Choroid plexus epithelial cell (primary cell): ENCODE measurements around the gene CCDC201.

Experiments used
- DNase-seq: peaks from one replicate; pipeline ENCODE4 v3.0.0-alpha.2; 2010; ENCODE audit warnings: low read depth
- H3K4me3 ChIP-seq: 2 replicates; pipeline ENCODE4 v1.5.1; 2011; ENCODE audit warnings: low read depth, mild to moderate bottlenecking, control low read depth, low read length, moderate library complexity
- CTCF ChIP-seq: conservative IDR thresholded peaks from 2 replicates; pipeline ENCODE4 v1.5.1; 2011; ENCODE audit warnings: low read depth, mild to moderate bottlenecking, control low read depth, inconsistent platforms, low read length, moderate library complexity

Gene CCDC201

DNA sequence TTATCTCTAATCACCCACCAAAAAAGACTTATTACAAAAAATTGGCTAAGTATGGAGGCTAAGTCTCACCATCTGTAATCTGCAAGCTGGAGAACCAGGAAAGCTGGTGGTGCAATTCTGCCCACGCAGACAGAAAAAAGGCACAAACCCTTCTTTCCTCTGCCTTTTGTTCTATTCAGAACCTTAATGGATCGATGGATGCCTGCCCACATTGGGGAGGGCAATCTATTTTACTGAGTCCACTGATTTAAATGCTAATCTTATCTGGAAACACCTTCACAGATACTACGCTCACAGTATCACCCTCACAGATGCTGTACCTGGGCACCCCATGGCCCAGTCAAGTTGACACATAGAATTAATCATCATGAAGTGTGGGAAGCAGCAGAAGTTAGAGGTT is 38.0 kb upstream of the CCDC201 start:
- no peak for TF ChIP-seq CTCF
- no peak overlapping the region for H3K4me3 ChIP-seq
- DNase-seq: no peak

DNA sequence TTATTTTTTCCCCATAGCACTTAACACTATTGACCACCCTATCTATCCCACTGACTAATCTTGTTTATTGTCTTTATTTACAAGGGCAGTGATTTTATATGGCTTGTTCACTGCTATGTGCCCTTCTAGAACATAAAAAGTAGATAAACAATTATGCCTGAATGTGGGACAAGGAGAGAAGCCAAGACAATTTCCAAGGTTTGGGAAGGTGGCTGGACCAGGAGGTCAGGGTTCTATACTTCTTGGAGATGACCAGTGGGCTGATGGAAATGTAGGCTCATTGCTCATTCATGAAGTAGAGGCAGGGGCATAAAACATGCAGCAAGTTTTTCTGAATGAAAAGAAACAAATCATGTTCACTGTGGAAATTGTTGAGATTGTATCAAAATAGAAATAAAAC is 36.7 kb upstream of the CCDC201 start:
- TF ChIP-seq CTCF: no peak
- no peak overlapping the region for H3K4me3 ChIP-seq
- no peak for DNase-seq

GRCh38 chr7:45902820-45903219 is 29.9 kb upstream of the CCDC201 start:
- no peak overlapping the region for H3K4me3 ChIP-seq
- DNase-seq: peak; percentile 11
- peak; percentile 36 for TF ChIP-seq CTCF

DNA sequence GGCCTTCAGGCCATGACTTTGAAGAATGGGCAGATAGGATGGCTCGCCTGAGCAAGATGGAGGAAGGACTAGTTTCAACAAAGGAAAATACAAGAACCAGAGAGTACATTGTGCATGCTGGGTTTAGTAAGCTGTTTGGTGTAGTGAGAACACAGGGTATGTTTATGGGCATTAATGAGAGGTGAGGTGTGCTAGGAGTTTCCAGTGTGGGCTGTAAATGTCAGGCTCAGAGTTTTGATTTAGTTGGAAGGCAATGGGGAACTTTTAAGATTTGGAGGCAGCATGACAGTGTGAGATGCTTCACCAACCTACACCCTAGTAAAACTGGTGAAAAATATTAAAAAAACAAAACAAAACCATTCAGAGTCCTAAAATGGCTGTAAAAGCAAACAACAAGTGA is 28.7 kb upstream of the CCDC201 start:
- TF ChIP-seq CTCF: no peak
- no peak for DNase-seq
- no peak overlapping the region for H3K4me3 ChIP-seq

DNA sequence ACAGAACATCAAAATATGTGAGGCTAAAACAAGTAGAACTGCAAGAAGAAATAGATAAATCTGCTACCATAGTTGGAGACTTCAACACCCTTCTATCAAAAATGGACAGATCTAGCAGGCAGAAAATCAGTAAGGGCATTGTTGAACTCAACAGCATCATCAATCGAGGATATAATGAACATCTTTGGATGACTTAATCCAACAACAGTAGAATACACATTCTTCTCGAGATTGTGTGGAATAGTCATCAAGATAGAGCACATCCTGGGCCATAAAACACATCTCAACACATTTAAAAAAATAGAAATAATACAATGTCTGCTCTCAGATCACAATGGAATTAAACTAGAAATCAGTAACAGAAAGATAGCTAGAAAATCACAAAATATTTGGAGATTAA is 25.3 kb upstream of the CCDC201 start:
- DNase-seq: no peak
- no peak for TF ChIP-seq CTCF
- H3K4me3 ChIP-seq: no peak overlapping the region

DNA sequence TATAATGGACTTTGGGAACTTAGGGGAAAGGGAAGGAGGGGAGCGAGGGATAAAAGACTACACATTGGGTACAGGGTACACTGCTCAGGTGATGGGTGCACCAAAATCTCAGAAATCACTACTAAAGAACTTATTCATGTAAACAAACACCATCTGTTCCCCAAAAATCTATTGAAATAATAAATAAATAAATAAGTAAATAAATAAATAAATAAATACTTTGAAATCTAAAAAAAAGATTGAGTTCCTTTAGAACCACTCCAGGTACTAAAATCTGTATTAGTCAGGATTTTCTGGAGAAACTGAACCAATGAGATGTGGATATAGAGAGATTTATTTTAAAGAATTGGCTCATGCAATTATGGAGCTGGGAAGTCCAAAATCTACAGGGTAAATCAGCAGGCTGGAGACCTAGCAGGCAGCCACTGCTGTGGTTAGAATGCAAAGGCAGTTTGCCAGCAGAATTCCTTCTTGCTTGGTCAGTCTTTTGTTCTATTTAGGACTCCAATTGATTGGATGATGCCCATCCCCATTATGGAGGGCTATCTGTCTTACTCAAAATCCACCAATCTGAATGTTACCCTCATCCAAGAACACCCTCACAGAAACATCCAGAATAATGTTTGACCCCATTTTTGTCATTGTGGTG is 24.3 kb upstream of the CCDC201 start:
- TF ChIP-seq CTCF: no peak
- DNase-seq: peak; percentile 88
- no peak overlapping the region for H3K4me3 ChIP-seq

DNA sequence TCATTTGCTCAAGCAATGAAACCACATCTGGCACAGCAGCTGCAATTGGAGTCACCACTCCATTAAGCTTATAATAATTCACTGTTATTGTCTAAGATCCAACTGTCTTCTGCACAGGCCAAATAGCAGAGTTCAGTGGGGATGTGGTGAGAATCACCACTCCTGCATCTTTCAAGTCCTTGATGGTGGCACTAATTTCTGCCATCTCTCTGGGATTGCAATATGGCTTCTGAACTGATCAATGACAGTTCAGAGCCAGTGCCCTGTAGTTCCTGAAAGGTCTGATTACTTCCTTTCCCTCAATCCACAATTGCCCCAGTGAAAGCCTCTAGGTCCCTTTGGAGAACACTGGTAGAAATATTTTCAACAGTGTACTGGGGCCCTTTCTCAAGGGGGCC is 21.8 kb upstream of the CCDC201 start:
- no peak for TF ChIP-seq CTCF
- no peak for DNase-seq
- H3K4me3 ChIP-seq: no peak overlapping the region
